MM.1S (cell line): ENCODE data around the gene AFG3L2.

ENCODE experiments used
- EZH2 ChIP-seq: fragments of 300-600 bp; sonication (generic); optimal IDR thresholded peaks from 2 replicates; pipeline ENCODE3; 2017; ENCODE audit warnings: low read depth, mild to moderate bottlenecking, antibody characterized with exemption, low read length, mixed read lengths
- EZH2phosphoT487 ChIP-seq: fragments of 300-600 bp; sonication (generic); IDR thresholded peaks from 2 replicates; pipeline ENCODE4 v1.6.1; 2018; ENCODE audit warnings: antibody characterized with exemption, low read length
- TF ChIP-seq, protein P1 (sequence below): fragments of 300-600 bp; sonication (generic); IDR thresholded peaks from 2 replicates; pipeline ENCODE4 v1.5.1; 2016; ENCODE audit warnings: antibody characterized with exemption, low read length, mixed read lengths

- TF ChIP-seq, protein P1, sequence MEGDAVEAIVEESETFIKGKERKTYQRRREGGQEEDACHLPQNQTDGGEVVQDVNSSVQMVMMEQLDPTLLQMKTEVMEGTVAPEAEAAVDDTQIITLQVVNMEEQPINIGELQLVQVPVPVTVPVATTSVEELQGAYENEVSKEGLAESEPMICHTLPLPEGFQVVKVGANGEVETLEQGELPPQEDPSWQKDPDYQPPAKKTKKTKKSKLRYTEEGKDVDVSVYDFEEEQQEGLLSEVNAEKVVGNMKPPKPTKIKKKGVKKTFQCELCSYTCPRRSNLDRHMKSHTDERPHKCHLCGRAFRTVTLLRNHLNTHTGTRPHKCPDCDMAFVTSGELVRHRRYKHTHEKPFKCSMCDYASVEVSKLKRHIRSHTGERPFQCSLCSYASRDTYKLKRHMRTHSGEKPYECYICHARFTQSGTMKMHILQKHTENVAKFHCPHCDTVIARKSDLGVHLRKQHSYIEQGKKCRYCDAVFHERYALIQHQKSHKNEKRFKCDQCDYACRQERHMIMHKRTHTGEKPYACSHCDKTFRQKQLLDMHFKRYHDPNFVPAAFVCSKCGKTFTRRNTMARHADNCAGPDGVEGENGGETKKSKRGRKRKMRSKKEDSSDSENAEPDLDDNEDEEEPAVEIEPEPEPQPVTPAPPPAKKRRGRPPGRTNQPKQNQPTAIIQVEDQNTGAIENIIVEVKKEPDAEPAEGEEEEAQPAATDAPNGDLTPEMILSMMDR, result no peak
- TF ChIP-seq EZH2 (no peak), EZH2phosphoT487 (no peak)
These were observed 16.5 kb upstream of the AFG3L2 start for GRCh38 chr18:12393510-12393909.
